OCI-LY7 (cell line): Measurements from ENCODE around the gene MYBPC3.

ENCODE experiments used
- EZH2phosphoT487 ChIP-seq: fragments of 200-600 bp; sonication (generic); IDR thresholded peaks from 2 replicates; pipeline ENCODE4 v1.6.1; 2018; ENCODE audit warnings: low read depth, borderline replicate concordance, mild to moderate bottlenecking, mixed run types, antibody characterized with exemption, low read length, moderate library complexity, mixed read lengths
- TF ChIP-seq, protein P1 (sequence below): fragments of 200-600 bp; sonication (generic); conservative IDR thresholded peaks from 2 replicates; pipeline ENCODE4 v1.5.1; 2014; ENCODE audit warnings: mild to moderate bottlenecking, antibody characterized with exemption, low read length, moderate library complexity, mixed read lengths

DNA sequence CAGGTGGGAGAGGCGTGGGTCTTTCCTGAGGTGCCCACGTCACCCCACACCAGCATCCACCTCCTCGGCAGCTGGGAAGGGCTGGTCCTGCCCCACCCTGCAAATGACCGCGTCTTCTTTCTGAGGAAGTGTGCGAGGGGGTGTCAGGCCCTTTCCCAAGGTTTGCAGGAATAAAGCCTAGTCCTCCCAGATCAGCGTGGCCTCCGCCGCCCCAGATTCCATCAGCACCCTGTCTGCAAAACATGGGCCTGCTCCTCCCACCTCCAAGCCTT is 41.5 kb upstream of the MYBPC3 start:
- TF ChIP-seq, protein P1, sequence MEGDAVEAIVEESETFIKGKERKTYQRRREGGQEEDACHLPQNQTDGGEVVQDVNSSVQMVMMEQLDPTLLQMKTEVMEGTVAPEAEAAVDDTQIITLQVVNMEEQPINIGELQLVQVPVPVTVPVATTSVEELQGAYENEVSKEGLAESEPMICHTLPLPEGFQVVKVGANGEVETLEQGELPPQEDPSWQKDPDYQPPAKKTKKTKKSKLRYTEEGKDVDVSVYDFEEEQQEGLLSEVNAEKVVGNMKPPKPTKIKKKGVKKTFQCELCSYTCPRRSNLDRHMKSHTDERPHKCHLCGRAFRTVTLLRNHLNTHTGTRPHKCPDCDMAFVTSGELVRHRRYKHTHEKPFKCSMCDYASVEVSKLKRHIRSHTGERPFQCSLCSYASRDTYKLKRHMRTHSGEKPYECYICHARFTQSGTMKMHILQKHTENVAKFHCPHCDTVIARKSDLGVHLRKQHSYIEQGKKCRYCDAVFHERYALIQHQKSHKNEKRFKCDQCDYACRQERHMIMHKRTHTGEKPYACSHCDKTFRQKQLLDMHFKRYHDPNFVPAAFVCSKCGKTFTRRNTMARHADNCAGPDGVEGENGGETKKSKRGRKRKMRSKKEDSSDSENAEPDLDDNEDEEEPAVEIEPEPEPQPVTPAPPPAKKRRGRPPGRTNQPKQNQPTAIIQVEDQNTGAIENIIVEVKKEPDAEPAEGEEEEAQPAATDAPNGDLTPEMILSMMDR: no peak
- no peak for TF ChIP-seq EZH2phosphoT487
